ENCODE data around the gene OR52B6. TPM values are rescaled to one million over a fixed set of nuclear protein-coding genes. Genes with fewer than 3 reads are reported as not detected.

Gene OR52B6
- not detected in 2 replicates for total RNA-seq

GRCh38 chr11:5580577-5580976 is at the start of gene OR52B6:
OR52B6 (plus strand) TSS chr11:5580877; CDS start chr11:5580877, 0 bp downstream.

GRCh38 chr11:5548440-5548839 is 32.2 kb upstream of the OR52B6 start, which contains the start of gene OR52H1:
OR52H1 (minus strand) TSS chr11:5548540; CDS start chr11:5545505, 3,035 bp downstream.

GRCh38 chr11:5596607-5597201 is 16.0 kb downstream of the OR52B6 start, which contains the start of gene TRIM6:
TRIM6 (plus strand) TSS chr11:5596637; CDS start chr11:5596898, 261 bp downstream.

GRCh38 chr11:5624489-5625279 is 44.0 kb downstream of the OR52B6 start, which contains the start of gene TRIM34:
TRIM34 (plus strand) TSS chr11:5625001; CDS start chr11:5632332, 7,331 bp downstream.

Other genes with a start within 250 kb of the OR52B6 start
- not detected in 2 replicates for gene OR51B5, start 237.4 kb upstream of the OR52B6 start, total RNA-seq
- gene OR51B6, start 229.4 kb upstream of the OR52B6 start, total RNA-seq, result not detected in 2 replicates
- gene OR51M1, start 197.1 kb upstream of the OR52B6 start, total RNA-seq, result not detected in 2 replicates
- gene OR51Q1, start 158.8 kb upstream of the OR52B6 start, total RNA-seq, result not detected in 2 replicates
- not detected in 2 replicates for gene OR51I1, start 139.4 kb upstream of the OR52B6 start, total RNA-seq
- not detected in 2 replicates for gene OR51I2, start 131.6 kb upstream of the OR52B6 start, total RNA-seq
- gene OR52D1, start 92.2 kb upstream of the OR52B6 start, total RNA-seq, result not detected in 2 replicates
- not detected in 2 replicates for gene UBQLN3, start 70.9 kb upstream of the OR52B6 start, total RNA-seq
- not detected in 2 replicates for gene UBQLNL, start 64.2 kb upstream of the OR52B6 start, total RNA-seq
- gene OR52H1, start 32.3 kb upstream of the OR52B6 start, total RNA-seq, result 0.38 TPM in 1 of 2 replicates, not detected in the other
- gene TRIM6, start 15.8 kb downstream of the OR52B6 start, total RNA-seq, result 1.3 and 2.1 TPM in 2 replicates
- 10.0 and 14.7 TPM in 2 replicates for gene TRIM34, start 44.1 kb downstream of the OR52B6 start, total RNA-seq
- gene TRIM5, start 104.2 kb downstream of the OR52B6 start, total RNA-seq, result 48.6 and 116 TPM in 2 replicates
- 96.0 and 226 TPM in 2 replicates for gene TRIM22, start 108.9 kb downstream of the OR52B6 start, total RNA-seq
- gene OR56B1, start 155.6 kb downstream of the OR52B6 start, total RNA-seq, result not detected in 2 replicates
- not detected in 2 replicates for gene OR52N4, start 173.4 kb downstream of the OR52B6 start, total RNA-seq
- gene OR52N5, start 202.5 kb downstream of the OR52B6 start, total RNA-seq, result not detected in 2 replicates
- not detected in 2 replicates for gene OR52N1, start 210.4 kb downstream of the OR52B6 start, total RNA-seq
- gene OR52N2, start 228.0 kb downstream of the OR52B6 start, total RNA-seq, result not detected in 2 replicates

Data from bladder microvascular endothelial cell (primary cell).